NCI-H524 (cell line): ENCODE measurements around the gene SPEM2.

Source experiments
- DNase-seq, 2 experiments: peaks; one replicate each; lab custom pipeline; 2025; lab: John Stamatoyannopoulos, UW

The SPEM2 gene

DNA sequence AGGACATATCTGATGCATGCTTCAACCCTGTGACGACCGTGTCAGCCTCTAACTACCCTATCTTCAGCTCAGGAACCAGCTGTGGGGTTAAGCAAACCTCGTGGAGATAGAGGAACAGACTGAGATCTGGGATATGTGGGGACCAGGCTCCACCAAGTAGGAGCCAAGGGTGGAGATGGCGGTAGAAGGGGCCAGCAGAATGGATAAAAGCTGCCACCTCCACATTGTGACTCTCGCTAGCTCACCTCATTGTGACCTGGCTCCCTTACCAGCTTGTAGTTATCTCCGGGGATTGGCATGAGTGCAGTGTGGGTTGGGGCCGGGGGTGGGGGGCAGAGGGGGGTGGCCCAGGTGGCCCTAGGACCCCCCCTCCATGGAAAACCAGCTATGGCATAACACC lies at the start of gene SPEM2:
Gene SPEM2, plus strand, starts transcription at position 301 of the 400 bp plus-strand sequence. Its CDS starts 73 bp downstream, at position 374.
- DNase-seq, result no peak

DNA sequence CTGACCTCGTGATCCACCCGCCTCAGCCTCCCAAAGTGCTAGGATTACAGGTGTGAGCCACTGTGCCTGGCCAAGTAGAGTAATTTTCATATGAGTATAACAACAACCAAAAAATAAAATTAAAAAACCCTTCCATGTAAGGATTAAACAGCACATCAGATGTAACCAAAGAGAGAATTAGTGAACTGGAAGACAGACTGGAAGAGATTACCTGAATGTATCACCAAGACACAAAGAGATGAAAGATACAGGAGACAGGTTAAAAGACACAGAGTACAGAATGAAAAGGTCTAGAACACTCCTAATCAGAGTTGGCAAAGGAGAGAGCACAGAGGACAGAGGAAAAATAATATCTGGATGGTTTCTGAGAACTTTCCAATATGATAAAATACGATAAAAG lies 46.3 kb upstream of the SPEM2 start:
- no peak for DNase-seq

DNA sequence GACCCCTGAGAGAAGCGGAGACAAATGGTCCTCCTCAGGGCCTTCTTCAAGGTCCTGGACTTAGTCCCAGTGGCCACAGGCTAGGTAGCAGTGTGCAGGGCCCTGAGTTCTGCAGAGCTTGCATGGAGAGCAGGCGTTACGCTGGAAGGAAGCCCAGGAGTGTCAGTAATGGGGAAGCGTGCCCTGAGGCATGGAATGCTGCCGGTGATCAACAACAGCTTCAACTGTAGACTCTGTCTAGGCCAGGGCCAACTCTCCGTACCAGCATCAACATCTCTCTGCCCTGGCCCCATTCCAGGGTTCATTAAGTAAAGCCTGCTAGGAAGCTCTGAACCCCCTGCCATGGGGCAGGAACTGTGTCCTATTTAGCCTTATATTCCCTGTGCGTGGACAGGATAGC lies 45.1 kb upstream of the SPEM2 start:
- no peak for DNase-seq

DNA sequence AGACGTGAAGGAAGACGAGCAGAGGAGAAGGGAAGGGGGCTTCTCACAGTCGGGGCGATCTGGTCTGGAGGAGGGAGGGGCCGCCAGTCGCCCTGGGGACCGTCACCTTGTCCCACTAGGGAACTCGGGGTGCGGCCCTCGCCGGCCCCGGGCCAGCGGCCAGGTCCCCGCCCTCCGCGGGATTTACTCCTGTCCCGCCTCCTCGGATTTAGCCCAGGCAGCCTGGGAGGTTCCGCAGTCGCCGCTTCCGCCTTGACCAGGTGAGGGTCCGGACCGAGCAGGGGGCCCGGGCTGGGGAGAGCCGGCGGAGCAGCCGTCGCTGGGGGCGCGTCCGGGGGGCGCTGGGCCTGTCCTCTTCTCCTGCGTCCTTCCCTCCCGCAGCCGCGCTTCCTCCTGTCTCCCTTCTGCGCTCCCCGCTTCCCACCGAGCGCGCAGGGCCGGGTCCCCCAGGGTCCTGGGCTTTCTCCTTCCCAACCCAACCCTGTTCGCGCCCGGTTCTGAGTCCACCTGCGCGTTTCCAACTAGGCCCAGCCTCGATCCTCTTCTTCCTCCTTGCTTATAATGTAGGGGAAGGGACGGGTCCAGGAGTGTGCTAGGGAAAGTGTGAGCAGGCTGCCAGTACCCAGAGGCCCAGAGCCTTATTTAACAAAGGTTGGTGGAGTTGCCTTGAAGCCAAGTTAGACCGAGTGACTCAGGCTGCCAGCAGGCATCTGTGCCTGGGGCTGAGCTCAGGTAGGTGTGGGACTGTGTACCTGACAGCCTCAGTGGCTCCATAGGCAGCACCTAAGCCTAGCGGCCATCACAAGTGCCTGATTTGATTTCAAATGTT lies 44.3 kb upstream of the SPEM2 start, which contains the start of gene TNK1:
Gene TNK1, plus strand, starts transcription at position 235 of the 829 bp plus-strand sequence. CDS start 1,838 bp downstream, outside the sequence.
- no peak for DNase-seq

DNA sequence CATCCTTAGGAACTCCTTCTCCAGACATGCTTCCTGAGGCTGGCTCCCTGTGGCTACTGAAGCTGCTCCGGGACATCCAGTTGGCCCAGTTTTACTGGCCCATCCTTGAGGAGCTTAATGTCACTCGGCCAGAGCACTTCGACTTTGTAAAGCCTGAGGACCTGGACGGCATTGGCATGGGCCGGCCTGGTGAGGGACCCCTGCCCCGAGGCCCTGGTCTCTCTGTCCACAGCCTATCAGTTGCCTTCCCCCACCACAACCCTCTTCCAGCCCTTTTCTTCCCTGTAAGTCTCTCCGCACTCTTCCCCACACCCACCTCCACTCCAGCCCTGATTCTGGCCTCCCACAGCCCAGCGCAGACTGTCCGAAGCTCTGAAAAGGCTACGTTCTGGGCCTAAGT lies 42.5 kb upstream of the SPEM2 start:
- no peak for DNase-seq

DNA sequence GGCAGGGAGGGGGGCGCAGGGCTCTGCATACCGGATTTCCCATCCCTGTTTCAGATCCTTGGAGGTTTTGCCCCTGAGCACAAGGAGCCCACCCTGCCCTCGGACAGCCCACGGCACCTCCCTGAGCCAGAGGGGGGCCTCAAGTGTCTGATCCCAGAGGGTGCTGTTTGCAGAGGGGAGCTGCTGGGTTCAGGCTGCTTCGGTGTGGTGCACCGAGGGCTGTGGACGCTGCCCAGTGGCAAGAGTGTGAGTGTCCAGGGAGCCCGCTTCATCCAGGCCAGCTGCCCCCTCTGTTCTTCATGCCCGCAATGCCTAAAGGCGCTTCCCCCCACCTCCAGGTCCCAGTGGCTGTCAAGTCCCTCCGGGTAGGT lies 42.1 kb upstream of the SPEM2 start:
- DNase-seq, result no peak

DNA sequence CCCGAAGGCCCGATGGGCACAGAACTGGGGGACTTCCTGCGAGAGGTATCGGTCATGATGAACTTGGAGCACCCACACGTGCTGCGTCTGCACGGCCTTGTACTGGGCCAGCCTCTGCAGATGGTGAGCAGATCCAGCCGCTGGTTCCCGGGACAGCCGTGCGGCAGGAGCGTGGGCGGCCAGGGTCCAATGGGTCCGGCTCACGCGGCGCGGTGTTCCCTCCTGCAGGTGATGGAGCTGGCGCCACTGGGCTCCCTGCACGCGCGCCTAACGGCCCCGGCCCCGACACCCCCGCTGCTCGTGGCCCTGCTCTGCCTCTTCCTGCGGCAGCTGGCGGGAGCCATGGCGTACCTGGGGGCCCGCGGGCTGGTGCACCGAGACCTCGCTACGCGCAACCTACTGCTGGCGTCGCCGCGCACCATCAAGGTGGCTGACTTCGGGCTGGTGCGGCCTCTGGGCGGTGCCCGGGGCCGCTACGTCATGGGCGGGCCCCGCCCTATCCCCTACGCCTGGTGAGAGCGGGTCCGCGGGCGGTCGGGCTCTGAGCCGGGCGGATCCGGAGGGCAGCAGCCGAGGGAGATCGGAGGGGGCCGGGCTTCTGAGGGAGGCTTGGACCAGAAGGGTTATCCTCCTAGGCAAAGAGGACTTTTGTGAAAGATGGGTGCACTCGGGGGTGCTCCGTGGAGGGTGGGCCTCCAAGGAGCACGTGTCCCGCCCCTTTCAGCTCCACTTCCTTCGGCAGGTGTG lies 41.5 kb upstream of the SPEM2 start:
- DNase-seq, result no peak

DNA sequence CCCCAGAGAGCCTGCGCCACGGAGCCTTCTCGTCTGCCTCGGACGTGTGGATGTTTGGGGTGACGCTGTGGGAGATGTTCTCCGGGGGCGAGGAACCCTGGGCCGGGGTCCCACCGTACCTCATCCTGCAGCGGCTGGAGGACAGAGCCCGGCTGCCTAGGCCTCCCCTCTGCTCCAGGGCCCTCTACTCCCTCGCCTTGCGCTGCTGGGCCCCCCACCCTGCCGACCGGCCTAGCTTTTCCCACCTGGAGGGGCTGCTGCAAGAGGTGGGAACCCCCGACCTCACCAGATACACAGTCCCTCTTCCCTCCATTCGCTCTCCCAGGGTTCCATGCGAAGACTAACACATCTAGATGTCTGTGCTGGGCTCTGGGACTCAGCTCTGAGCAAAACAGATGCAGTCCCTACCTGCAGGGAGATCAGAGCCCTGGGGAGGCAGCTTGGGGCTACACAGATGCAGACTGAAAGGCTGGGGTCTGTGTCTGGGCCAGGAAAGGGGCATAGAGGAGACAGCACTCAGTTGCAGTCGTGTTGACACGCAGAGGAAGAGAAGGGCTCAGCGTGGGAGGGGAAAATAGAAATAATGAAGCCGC lies 40.8 kb upstream of the SPEM2 start:
- no peak for DNase-seq

DNA sequence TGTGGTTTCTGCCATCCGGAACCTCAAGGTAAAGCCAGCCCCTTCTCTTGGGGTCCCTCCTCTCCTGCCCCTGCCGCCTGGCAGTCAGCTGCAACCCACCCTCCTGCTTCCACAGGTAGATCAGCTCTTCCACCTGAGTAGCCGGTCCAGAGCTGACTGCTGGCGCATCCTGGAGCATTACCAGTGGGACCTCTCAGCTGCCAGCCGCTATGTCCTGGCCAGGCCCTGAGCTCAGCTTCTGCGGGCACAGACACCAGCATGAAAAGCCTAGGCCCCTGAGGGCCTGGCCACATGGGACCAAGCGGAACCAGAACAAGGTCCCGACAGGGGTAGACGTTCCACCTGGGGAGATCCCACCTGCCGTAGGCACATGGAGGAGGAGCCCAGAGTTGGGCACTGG lies 36.6 kb upstream of the SPEM2 start:
- no peak for DNase-seq

DNA sequence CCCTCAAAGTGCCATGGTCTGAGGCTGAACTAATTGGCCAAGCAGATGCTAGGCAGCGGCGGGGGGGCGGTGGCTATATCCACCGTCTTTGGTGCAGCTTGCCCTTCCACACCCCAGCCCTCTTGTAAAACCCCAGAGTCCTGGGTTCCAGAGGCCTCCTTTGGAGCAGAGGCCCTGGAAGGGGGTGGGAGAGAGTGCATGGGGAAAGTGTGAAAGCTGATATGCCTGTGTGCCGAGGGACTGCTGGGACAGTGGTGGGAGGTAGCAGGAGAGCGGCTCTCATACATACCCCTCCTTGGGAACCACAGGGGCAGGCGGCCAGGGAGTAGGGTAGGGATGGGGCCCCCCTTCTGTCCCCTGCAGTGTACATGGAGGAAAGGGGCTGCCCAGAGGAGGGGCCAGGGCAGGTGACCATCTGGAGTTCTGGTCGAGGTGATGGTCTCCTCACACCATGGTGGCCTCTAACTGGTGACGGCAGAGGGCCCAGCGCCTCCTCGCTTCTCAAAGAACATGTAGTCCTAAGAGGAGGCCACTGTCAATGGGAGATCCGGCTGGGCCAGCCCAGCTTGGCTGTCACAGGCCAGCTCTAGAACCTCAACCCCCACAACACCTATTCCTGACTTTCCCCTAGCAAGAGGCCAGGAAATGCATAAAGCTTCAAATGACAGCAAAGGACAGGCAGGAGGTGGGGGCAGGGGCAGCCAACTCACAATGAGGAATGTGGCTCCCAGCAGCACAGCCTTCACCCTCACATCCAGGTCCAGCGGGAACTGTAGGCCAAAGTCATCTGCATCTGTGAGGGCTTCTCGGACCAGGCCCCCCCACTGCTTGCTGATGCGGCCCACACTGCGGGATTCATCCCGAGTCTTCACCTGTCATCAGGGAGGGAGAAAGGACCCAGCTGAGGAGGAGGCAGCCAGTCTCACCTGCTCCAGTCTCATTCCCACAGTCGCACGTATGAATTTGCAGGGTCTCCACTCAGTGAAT lies 35.2 kb upstream of the SPEM2 start:
- DNase-seq, result no peak

DNA sequence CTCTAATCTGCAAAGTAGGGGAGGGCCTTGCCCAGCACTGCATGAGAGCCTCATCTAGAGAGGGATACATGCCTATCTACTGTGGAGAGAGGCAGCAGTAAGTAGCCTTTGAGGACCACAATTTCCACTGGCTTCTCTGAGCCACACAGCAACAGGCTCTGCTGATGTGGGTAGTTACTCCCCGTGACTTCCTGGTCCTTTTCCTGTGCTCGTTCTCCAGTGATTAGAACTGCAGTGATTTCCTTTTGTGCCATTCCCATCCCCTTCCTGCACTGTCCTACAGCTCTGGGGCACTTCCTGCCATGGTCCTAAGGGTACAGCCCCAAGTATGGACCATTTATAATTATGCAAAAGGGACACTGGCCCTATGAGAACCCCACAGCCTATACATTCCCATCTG lies 34.1 kb upstream of the SPEM2 start:
- no peak for DNase-seq

DNA sequence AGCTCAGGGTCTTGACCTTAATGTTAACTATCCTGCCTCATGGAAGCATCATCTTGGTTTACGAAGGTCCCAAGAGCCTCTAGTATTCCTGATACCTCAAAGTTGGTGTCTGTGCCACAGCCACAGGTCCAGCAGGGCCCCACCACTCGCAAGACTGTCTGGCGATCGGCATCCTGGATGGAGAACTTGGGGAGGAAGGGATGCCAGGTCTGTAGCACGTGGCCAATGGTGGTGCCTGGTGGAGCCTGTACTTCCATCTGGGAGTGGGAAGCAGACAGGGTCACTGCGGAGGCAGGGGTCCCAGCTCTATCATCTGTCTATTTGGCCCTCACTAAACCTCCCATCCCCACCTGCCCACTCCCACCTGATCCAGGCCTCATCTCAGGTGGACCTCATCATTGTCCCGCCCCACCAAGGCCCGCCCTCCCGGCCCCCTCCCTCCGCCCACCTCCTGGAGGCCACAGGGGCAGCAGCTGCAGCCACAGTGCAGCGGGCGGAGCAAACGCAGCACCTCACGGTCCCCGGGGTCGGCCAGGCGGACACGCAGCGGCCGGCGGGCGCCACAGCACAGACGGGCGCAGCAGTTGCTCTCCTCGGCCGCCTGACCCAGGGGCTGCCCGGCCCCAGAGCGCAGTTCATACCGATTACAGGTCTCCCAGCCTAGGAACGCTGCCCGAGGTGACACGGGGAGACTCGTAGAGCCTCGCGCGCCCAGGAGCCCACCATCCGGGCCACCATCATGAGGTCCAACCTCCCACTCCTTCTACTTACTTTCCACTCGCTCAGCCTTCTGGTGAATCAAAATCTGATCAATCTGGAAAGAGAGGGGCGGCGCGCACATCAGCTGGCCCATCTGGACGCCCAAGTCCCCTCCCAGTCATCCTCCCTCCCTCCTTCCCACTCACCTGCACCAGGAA lies 32.5 kb upstream of the SPEM2 start:
- DNase-seq, result no peak

DNA sequence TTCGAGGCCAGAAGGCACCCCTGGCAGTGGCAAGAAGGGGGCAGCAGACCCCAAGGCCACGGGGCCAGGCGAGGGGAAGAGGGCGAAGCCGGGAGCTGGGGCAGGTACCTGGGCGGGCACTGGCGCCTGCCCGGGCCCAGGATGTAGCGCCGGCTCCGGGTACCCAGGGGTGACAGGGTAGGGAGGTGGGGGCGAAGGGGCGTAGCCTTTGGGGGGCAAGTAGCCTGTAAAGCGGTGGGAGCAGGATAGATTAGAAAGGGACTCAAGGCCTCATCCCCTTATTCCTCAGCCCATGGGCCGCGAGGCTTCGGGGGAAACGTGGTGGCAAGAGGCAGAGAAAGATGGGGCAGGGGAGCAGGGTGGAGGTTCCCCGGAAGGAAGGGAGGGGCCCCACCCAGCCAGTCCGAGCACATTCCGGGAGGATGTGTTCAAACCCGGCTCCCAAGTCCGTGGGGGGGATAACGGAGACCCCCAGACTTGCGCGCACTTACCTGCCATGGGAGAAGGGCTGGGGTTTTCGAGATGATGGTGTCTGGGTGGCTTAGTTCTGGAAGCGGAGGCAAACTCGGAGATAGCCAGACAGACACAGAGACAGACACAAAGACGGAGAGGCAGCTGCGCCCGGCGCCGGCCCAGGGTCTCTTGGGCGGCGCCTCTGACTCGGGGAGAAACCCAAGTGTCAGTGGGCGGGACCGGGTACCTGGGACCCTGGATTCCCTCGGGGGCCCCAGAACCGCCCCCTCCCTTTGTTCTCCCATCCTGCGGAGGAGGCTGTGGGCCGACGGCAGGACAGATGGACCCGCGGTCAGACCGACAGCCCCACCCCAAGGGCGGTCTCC lies 31.6 kb upstream of the SPEM2 start:
- DNase-seq, result peak in 1 of 2 experiments; percentile 29

DNA sequence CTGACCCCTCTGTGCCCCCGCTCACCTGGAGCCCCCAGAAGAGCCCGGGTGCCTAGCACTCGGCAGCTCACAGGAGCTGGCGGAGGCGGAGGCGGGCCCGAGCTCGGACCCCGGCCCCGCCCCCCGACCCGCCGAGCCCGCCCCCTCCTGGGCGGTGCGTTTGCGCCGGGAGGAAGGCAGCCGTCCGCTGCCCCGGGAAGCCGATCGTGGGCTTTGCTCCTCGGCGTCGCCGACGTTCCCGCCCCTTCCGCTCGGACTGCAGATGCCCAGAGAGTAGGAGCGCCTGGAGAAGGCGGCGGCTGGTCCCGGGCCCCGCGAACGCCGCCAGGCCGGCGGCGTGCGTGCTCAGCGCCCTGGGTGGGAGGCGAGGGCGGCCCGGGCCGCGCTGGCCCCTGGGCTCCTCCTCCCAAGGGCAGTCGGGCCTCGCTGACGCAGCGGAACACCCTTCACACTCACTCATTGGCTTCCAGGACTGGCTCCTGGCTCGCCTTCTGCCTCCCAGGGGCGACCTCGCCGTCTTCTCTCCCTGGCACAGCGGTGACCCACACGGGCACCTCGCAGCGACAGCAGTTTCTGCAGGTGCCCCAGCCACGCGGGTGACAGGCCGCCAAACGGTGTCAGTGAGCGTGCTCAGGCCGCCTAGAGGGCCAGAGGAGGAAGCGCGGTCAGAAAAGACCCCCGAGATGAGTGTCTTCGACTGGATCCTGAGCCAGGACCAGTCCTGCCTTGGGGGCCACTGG lies 30.8 kb upstream of the SPEM2 start, which contains the start of gene PLSCR3:
Gene PLSCR3, minus strand, starts transcription at position 74 of the 740 bp plus-strand sequence. CDS start 415 bp downstream, outside the sequence.
- peak in 1 of 2 experiments; percentile 58 for DNase-seq

DNA sequence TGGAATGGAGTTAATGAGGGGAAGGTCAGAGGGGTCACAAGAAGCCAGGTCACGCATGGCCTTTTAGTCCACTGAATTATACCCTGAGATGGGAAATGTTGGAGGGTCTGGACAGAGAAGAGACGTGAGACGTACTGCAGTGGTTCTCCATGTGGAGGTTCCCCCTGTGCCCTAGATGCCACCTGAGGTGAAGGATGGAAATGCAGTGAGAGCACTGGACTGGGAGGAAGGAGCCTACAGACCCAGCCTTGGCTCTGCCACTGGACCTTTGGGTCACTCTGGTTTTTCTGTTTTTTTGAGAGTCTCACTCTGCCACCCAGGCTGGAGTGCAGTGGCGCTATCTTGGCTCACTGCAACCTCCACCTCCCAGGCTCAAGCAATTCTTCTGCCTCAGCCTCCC lies 29.3 kb upstream of the SPEM2 start:
- no peak for DNase-seq

DNA sequence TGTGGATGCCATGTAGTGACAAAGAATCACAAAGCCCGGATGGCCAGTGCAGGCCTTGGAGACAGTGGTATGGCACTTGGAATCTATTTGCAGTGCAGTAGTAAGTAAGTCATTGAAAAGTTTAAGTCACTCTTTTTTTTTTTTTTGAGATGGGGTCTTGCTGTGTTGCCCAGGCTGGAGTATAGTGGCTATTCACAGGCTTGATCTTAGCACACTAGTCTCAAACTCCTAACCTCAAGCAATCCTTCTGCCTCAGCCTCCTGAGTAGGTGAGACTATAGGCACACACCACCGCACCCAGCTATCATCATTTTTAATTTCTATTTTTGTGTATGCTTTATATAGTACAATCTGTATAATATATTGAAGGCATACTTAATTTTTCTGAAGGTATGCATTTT lies 26.8 kb upstream of the SPEM2 start:
- DNase-seq, result no peak

DNA sequence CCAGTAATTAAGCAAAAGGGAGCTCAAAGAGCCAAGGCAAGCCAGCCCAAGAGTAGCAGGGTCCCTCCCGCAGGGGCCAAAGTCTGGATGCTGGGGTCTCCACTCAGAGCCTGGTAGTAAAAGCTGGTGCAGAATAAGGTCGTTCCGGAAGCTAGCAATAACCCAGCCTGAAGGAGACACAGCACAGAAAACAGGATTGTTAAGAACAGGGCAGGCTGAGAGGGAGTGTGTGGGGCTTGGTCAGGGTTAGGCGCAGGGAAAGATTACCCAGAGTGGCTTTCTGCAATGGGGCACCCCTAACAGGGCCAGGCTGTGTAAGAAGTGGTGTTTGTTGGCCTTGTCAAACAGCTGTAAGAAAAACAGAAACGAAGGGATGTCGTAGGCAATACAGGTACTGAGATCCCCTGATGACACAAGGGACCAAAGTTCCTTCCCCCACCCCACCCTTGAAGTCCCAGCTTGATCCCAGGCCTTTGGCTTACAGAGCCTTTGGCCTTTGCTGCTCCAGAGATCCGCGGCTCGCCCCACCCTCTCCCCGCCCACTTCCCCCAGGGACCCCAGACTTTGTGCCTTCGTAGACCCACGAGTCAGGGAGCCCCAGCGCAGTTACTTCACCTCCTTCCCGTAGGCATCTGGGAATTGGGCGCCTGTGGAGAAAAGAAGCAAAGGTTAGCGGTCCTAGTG lies 22.2 kb upstream of the SPEM2 start:
- peak in 1 of 2 experiments; percentile 20 for DNase-seq

DNA sequence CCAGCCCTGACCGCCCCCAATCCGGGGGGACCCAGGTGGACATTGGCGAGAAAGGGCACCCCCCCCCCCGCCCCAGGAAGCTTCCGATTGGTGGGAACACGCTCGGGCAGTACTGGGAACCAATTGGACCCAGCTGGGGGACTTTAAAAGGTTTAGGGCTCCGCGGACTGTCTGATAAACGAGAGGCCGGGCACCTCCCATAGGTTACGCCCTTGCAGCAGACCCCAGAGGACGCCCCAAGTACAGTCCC lies 21.8 kb upstream of the SPEM2 start:
- DNase-seq, result peak in 1 of 2 experiments; percentile 60
